ENCODE measurements around the gene ANTXR2. TPM values are rescaled to one million over a fixed set of nuclear protein-coding genes. Genes with fewer than 3 reads are reported as not detected.

ANTXR2 gene
- total RNA-seq, 4 donors from 2014 or later: 69.6 to 139 (median 118) TPM

GRCh38 chr4:79917246-79917645 lies 155.8 kb downstream of the ANTXR2 start:
- Histone ChIP-seq H3K27ac (no peak overlapping the region), H3K4me3 (no peak overlapping the region), H3K4me1 (no peaks in the 10 kb centered on the region), H3K9me3 (no peaks in the 10 kb centered on the region), H3K27me3 (no peaks in the 10 kb centered on the region), H3K36me3 (no peaks in the 10 kb centered on the region)
- TF ChIP-seq POLR2A (IDR thresholded peaks at IDR 0.05) (no peak), EP300 (IDR thresholded peaks at IDR 0.05) (no peak)
- TF ChIP-seq, protein P1, sequence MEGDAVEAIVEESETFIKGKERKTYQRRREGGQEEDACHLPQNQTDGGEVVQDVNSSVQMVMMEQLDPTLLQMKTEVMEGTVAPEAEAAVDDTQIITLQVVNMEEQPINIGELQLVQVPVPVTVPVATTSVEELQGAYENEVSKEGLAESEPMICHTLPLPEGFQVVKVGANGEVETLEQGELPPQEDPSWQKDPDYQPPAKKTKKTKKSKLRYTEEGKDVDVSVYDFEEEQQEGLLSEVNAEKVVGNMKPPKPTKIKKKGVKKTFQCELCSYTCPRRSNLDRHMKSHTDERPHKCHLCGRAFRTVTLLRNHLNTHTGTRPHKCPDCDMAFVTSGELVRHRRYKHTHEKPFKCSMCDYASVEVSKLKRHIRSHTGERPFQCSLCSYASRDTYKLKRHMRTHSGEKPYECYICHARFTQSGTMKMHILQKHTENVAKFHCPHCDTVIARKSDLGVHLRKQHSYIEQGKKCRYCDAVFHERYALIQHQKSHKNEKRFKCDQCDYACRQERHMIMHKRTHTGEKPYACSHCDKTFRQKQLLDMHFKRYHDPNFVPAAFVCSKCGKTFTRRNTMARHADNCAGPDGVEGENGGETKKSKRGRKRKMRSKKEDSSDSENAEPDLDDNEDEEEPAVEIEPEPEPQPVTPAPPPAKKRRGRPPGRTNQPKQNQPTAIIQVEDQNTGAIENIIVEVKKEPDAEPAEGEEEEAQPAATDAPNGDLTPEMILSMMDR (IDR thresholded peaks at IDR 0.05): peak in 4 of 5 experiments; percentile 10 to 39 (median 24)
- no peak for DNase-seq (ENCODE audit: low spot score in 2 of 2)
- WGBS, 2 donors: 100% methylated on average over 1 of the region's 1 CpG

GRCh38 chr4:79915246-79915645 lies 157.8 kb downstream of the ANTXR2 start:
- no peaks in the 10 kb centered on the region for H3K4me1 ChIP-seq
- TF ChIP-seq, protein P1 (IDR thresholded peaks at IDR 0.05): no peak
- TF ChIP-seq POLR2A (IDR thresholded peaks at IDR 0.05) (no peak), EP300 (IDR thresholded peaks at IDR 0.05) (no peak)

DNA sequence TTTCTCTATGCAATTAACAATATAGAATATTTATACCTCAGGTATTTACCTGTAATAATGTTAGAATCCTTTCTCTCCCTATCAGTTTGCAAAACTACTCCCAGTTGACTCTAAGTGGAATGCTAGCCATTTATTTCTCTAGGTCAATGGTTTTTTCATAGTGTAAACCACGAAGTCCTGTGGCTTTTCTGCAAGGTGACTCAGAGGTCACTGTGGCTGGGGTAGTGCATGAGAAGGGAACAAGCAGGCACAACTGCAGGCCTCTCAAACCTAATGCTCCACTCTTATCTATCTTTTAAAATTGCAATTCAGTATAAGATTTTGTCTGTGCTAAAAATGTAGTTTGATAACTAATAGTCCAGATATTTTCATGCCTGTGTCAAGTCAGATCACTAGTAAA lies 159.4 kb downstream of the ANTXR2 start:
- Histone ChIP-seq H3K27me3 (no peaks in the 10 kb centered on the region), H3K4me1 (no peaks in the 10 kb centered on the region), H3K36me3 (peaks cover 0 to 5% (median 0%) of the 10 kb centered on the region in 3 donors), H3K27ac (no peak overlapping the region), H3K4me3 (no peak overlapping the region), H3K9me3 (no peaks in the 10 kb centered on the region)
- no peak for DNase-seq (ENCODE audit: low spot score in 2 of 2)
- 15 to 20% methylated on average over 1 of the region's 1 CpG for WGBS, 2 donors
- TF ChIP-seq, protein P1 (IDR thresholded peaks at IDR 0.05): no peak
- no peak for TF ChIP-seq EP300 (IDR thresholded peaks at IDR 0.05)
- TF ChIP-seq POLR2A (IDR thresholded peaks at IDR 0.05): no peak

More at GRCh38 chr4:79915246-79915645, 157.8 kb downstream of the ANTXR2 start:
- Histone ChIP-seq H3K36me3 (peaks cover 0 to 5% (median 0%) of the 10 kb centered on the region in 3 donors), H3K27ac (no peak overlapping the region), H3K9me3 (no peaks in the 10 kb centered on the region), H3K27me3 (no peaks in the 10 kb centered on the region), H3K4me3 (no peak overlapping the region)
- WGBS, 2 donors: 83 to 86% methylated on average over 3 of the region's 3 CpGs
- no peak for DNase-seq (ENCODE audit: low spot score in 2 of 2)

GRCh38 chr4:79907001-79907400 lies 166.0 kb downstream of the ANTXR2 start:
- 60 to 74% methylated on average over 2 of the region's 2 CpGs for WGBS, 2 donors
- H3K27me3 ChIP-seq: no peaks in the 10 kb centered on the region
- no peak for DNase-seq (ENCODE audit: low spot score in 2 of 2)

GRCh38 chr4:79906303-79906702 lies 166.7 kb downstream of the ANTXR2 start:
- Histone ChIP-seq H3K4me3 (no peak overlapping the region), H3K4me1 (no peaks in the 10 kb centered on the region), H3K27me3 (no peaks in the 10 kb centered on the region), H3K27ac (no peak overlapping the region), H3K9me3 (no peaks in the 10 kb centered on the region), H3K36me3 (peaks cover 2 to 32% (median 13%) of the 10 kb centered on the region in 3 donors)
- WGBS, 2 donors: 93 to 94% methylated on average over 5 of the region's 5 CpGs
- TF ChIP-seq, protein P1 (IDR thresholded peaks at IDR 0.05): no peak
- no peak for DNase-seq (ENCODE audit: low spot score in 2 of 2)

More at GRCh38 chr4:79907001-79907400, 166.0 kb downstream of the ANTXR2 start:
- Histone ChIP-seq H3K9me3 (no peaks in the 10 kb centered on the region), H3K36me3 (peaks cover 2 to 32% (median 13%) of the 10 kb centered on the region in 3 donors), H3K27ac (no peak overlapping the region), H3K4me3 (no peak overlapping the region), H3K4me1 (no peaks in the 10 kb centered on the region)
- TF ChIP-seq POLR2A (IDR thresholded peaks at IDR 0.05): no peak
- no peak for TF ChIP-seq EP300 (IDR thresholded peaks at IDR 0.05)
- TF ChIP-seq, protein P1 (IDR thresholded peaks at IDR 0.05): no peak
